IMR-90 (cell line): ENCODE results near the gene MTPN. TPM values are rescaled to one million over a fixed set of nuclear protein-coding genes. Genes with fewer than 3 reads are reported as not detected.

Experiments
- ATAC-seq: fragments of 200-7000 bp; cut with Tn5 transposase; 2 replicates; pipeline ENCODE4 v1.9.1; 2020; ENCODE audit warnings: low read depth, mild to moderate bottlenecking, moderate library complexity
- BruUV-seq: library from RNA; stranded (reverse); fragments of 400-500 nt; replicated peaks from 2 replicates; lab custom pipeline; 2021; lab: Mats Ljungman, UMichigan
- CTCF ChIA-PET: fragments of 300-600 bp; formaldehyde crosslinking; extraction: SDS; loops from one replicate; lab custom pipeline; 2021; ENCODE audit warnings: antibody characterized with exemption; lab: Yijun Ruan, JAX
- POLR2A ChIA-PET: fragments of 300-600 bp; sonication (Branson Sonifier 250); formaldehyde crosslinking; loops from one replicate; lab custom pipeline; 2022; ENCODE audit warnings: antibody characterized with exemption; ENCODE audit not compliant: unreplicated experiment; lab: Charles Lee
- DNase-seq: peaks from one replicate; pipeline ENCODE4 v3.0.0; 2013
- H2AFZ ChIP-seq: replicated peaks from 2 replicates; pipeline ENCODE3; 2013; ENCODE audit warnings: low read length, mild to moderate bottlenecking; ENCODE audit not compliant: poor library complexity
- H2AK5ac ChIP-seq: 2 replicates; pipeline ENCODE4 v1.6.1; 2013; ENCODE audit warnings: low read depth, low read length, inconsistent platforms
- H2AK9ac ChIP-seq: replicated peaks from 2 replicates; pipeline ENCODE3; 2013; ENCODE audit warnings: mild to moderate bottlenecking, low read depth, low read length, moderate library complexity; ENCODE audit not compliant: poor library complexity
- H2BK120ac ChIP-seq: 2 replicates; pipeline ENCODE4 v1.6.1; 2013; ENCODE audit warnings: low read depth, low read length, inconsistent platforms
- H2BK15ac ChIP-seq: 3 replicates; pipeline ENCODE4 v1.6.1; 2013; ENCODE audit warnings: low read depth, low read length, inconsistent platforms
- H2BK20ac ChIP-seq: 2 replicates; pipeline ENCODE4 v1.6.1; 2013; ENCODE audit warnings: low read depth, mild to moderate bottlenecking, inconsistent platforms, low read length, moderate library complexity
- H2BK5ac ChIP-seq: 2 replicates; pipeline ENCODE4 v1.6.1; 2013; ENCODE audit warnings: mild to moderate bottlenecking, low read depth, low read length, inconsistent platforms; ENCODE audit not compliant: poor library complexity, severe bottlenecking
- H3K14ac ChIP-seq: replicated peaks from 2 replicates; pipeline ENCODE4 v1.6.1; 2013; ENCODE audit warnings: low read depth, low read length, inconsistent platforms
- H3K18ac ChIP-seq: 2 replicates; pipeline ENCODE4 v1.6.1; 2013; ENCODE audit warnings: low read depth, low read length, control low read depth
- H3K23ac ChIP-seq: 2 replicates; pipeline ENCODE4 v1.6.1; 2013; ENCODE audit warnings: low read depth, low read length, inconsistent platforms
- H3K27ac ChIP-seq: 2 replicates; pipeline ENCODE4 v1.5.1; 2013; ENCODE audit warnings: mild to moderate bottlenecking, control low read depth, low read length; ENCODE audit not compliant: insufficient read depth
- H3K27me3 ChIP-seq: 2 replicates; pipeline ENCODE4 v1.6.1; 2013; ENCODE audit warnings: low read length; ENCODE audit not compliant: control insufficient read depth, insufficient read depth
- H3K36me3 ChIP-seq: 2 replicates; pipeline ENCODE4 v1.6.1; 2013; ENCODE audit warnings: low read length, mixed read lengths; ENCODE audit not compliant: control insufficient read depth, insufficient read depth
- H3K4ac ChIP-seq: 2 replicates; pipeline ENCODE4 v1.6.1; 2013; ENCODE audit warnings: low read depth, low read length, inconsistent platforms
- H3K4me1 ChIP-seq: 2 replicates; pipeline ENCODE4 v1.6.1; 2013; ENCODE audit warnings: low read length, mixed read lengths; ENCODE audit not compliant: control insufficient read depth, insufficient read depth
- H3K4me2 ChIP-seq: 2 replicates; pipeline ENCODE4 v1.6.1; 2013; ENCODE audit warnings: low read depth, mild to moderate bottlenecking, control low read depth, low read length, moderate library complexity
- H3K4me3 ChIP-seq: 2 replicates; pipeline ENCODE4 v1.5.1; 2013; ENCODE audit warnings: low read depth, mild to moderate bottlenecking, control low read depth, low read length, moderate library complexity; ENCODE audit not compliant: insufficient read depth
- H3K56ac ChIP-seq: 2 replicates; pipeline ENCODE4 v1.6.1; 2013; ENCODE audit warnings: low read length, inconsistent platforms; ENCODE audit not compliant: insufficient read depth; ENCODE audit errors: extremely low read depth
- H3K79me1 ChIP-seq, 2 experiments: 2 replicates each; pipeline ENCODE4 v1.6.1; 2013; ENCODE audit warnings: low read length in 2 of 2, inconsistent platforms in 1 of 2, low read depth in 1 of 2
- H3K9ac ChIP-seq: 2 replicates; pipeline ENCODE4 v1.6.1; 2013; ENCODE audit warnings: low read depth, low read length, control low read depth
- H3K9me1 ChIP-seq: 2 replicates; pipeline ENCODE4 v1.6.1; 2013; ENCODE audit warnings: low read length, inconsistent platforms; ENCODE audit not compliant: insufficient read depth
- H3K9me3 ChIP-seq: 2 replicates; pipeline ENCODE4 v1.6.1; 2013; ENCODE audit warnings: low read length; ENCODE audit not compliant: control insufficient read depth, insufficient read depth
- H4K20me1 ChIP-seq: 2 replicates; pipeline ENCODE4 v1.6.1; 2013; ENCODE audit warnings: low read length, inconsistent platforms; ENCODE audit not compliant: insufficient read depth
- H4K5ac ChIP-seq: 2 replicates; pipeline ENCODE4 v1.6.1; 2013; ENCODE audit warnings: mild to moderate bottlenecking, low read depth, low read length, control low read depth
- H4K8ac ChIP-seq, 2 experiments: 2 replicates each; pipeline ENCODE4 v1.6.1; 2013; ENCODE audit warnings: low read depth in 2 of 2, low read length in 2 of 2, control low read depth in 1 of 2, inconsistent platforms in 1 of 2
- H4K91ac ChIP-seq: 2 replicates; pipeline ENCODE4 v1.6.1; 2013; ENCODE audit warnings: low read depth, low read length, inconsistent platforms; ENCODE audit not compliant: insufficient read depth
- BHLHE40 ChIP-seq: fragments of 150-350 bp; IDR thresholded peaks from 2 replicates; pipeline ENCODE4 v1.6.1; 2016; ENCODE audit warnings: mild to moderate bottlenecking, low read depth, low read length
- CEBPB ChIP-seq: IDR thresholded peaks from 2 replicates; pipeline ENCODE4 v1.6.1; 2012; ENCODE audit warnings: low read depth, low read length, improper control_type of control experiment
- CHD1 ChIP-seq: IDR thresholded peaks from 2 replicates; pipeline ENCODE4 v1.6.1; 2012; ENCODE audit warnings: low read depth, low read length, improper control_type of control experiment
- CTCF ChIP-seq: conservative IDR thresholded peaks from 2 replicates; pipeline ENCODE4 v1.5.1; 2012; ENCODE audit warnings: mild to moderate bottlenecking, low read depth, low read length, improper control_type of control experiment
- FOS ChIP-seq: fragments of 150-350 bp; IDR thresholded peaks from 2 replicates; pipeline ENCODE4 v1.6.1; 2016; ENCODE audit warnings: low read depth, low read length
- MAFK ChIP-seq: IDR thresholded peaks from 2 replicates; pipeline ENCODE4 v1.6.1; 2012; ENCODE audit warnings: low read depth, low read length, improper control_type of control experiment
- MAZ ChIP-seq: IDR thresholded peaks from 2 replicates; pipeline ENCODE4 v1.6.1; 2012; ENCODE audit warnings: low read depth, mild to moderate bottlenecking, low read length, improper control_type of control experiment, moderate library complexity, borderline replicate concordance
- MXI1 ChIP-seq: IDR thresholded peaks from 2 replicates; pipeline ENCODE4 v1.6.1; 2012; ENCODE audit warnings: low read depth, mild to moderate bottlenecking, low read length, moderate library complexity, borderline replicate concordance
- NFE2L2 ChIP-seq: fragments of 150-350 bp; IDR thresholded peaks from 2 replicates; pipeline ENCODE4 v1.6.1; 2016; ENCODE audit warnings: low read depth, mild to moderate bottlenecking, low read length
- POLR2A ChIP-seq: IDR thresholded peaks from 2 replicates; pipeline ENCODE4 v1.6.1; 2012; ENCODE audit warnings: mild to moderate bottlenecking, low read depth, low read length
- RAD21 ChIP-seq: IDR thresholded peaks from 2 replicates; pipeline ENCODE4 v1.6.1; 2012; ENCODE audit warnings: low read length, improper control_type of control experiment
- RCOR1 ChIP-seq: IDR thresholded peaks from 2 replicates; pipeline ENCODE4 v1.6.1; 2012; ENCODE audit warnings: mild to moderate bottlenecking, low read length, improper control_type of control experiment; ENCODE audit not compliant: insufficient replicate concordance
- RFX5 ChIP-seq: IDR thresholded peaks from 2 replicates; pipeline ENCODE4 v1.8.0; 2012; ENCODE audit warnings: low read depth, mild to moderate bottlenecking, low read length, moderate library complexity
- SMC3 ChIP-seq: fragments of 150-350 bp; IDR thresholded peaks from 2 replicates; pipeline ENCODE4 v1.6.1; 2016; ENCODE audit warnings: low read depth, mild to moderate bottlenecking, antibody characterized with exemption, low read length, moderate library complexity
- WGBS, 2 experiments: methylation state at CpG; one replicate each; pipeline versions ENCODE4 v1.1.5 to v1.1.7; 2013; ENCODE audit warnings: missing lambda C conversion rate in 2 of 2; ENCODE audit not compliant: insufficient read length in 1 of 2; ENCODE audit errors: extremely low coverage in 2 of 2; 5-methylcytosine and 5-hydroxymethylcytosine counted together
- dilution Hi-C: fragments of 300-500 bp; cut with HindIII; formaldehyde crosslinking; loops from one replicate; pipeline ENCODE4 v1.14.3; 2018; ENCODE audit warnings: low sequenced_read_pairs; ENCODE audit not compliant: unreplicated experiment
- in situ Hi-C: fragments of 300-500 bp; cut with MboI; formaldehyde crosslinking; loops from 3 replicates; pipeline ENCODE4 v1.14.3; 2019; ENCODE audit warnings: low sequenced_read_pairs, inconsistent platforms, mixed read lengths
- intact Hi-C: fragments of 100-400 bp; cut with micrococcal nuclease; formaldehyde crosslinking; loops from 2 replicates; pipeline ENCODE4 v1.10.0; 2022
- polyA plus RNA-seq, 3 experiments: library from polyadenylated mRNA; depleted of rRNA; stranded (reverse); fragments of >200 nt; gene quantifications; 2 replicates each; pipeline ENCODE4 v1.2.3, GENCODE V29; 2012; ENCODE audit warnings: low replicate concordance in 1 of 3
- total RNA-seq: library from RNA; depleted of rRNA; stranded (reverse); fragments of >200 nt; gene quantifications from 2 replicates; pipeline ENCODE4 v1.2.3, GENCODE V29; 2012
- TF ChIP-seq, protein P1 (sequence below): fragments of 150-350 bp; IDR thresholded peaks from 2 replicates; pipeline ENCODE4 v1.6.1; 2017; ENCODE audit warnings: mild to moderate bottlenecking, antibody characterized with exemption, low read length, low read depth
- TF ChIP-seq, protein P2 (sequence below): fragments of 150-350 bp; IDR thresholded peaks from 2 replicates; pipeline ENCODE4 v1.6.1; 2016; ENCODE audit warnings: low read depth, mild to moderate bottlenecking, low read length, moderate library complexity, borderline replicate concordance

Gene MTPN
- total and polyA plus RNA-seq, 2 of the 4 experiments (the other 2 are of a cell fraction), result 58.8 to 94.4 TPM

DNA sequence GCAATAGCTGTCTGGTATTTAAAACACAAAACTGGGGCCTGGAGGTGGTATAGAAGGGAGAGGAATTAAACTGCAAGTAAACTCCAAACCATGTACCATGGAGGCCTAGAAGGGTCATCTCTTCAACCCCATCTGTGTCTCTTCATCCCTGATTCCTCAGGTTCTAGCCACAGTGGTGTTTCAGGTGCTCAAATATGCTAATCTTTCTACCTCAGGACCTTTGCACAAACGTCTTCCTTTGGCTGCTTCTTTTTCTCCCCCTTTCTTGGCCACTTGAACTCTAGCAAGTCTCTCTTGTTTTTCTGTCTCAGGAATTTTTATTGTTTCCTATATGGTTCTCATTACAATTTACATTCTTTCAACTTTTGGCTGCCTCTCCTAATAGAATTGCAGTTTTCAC lies 25.6 kb upstream of the MTPN start:
- H3K23ac ChIP-seq, result no peak overlapping the region
- H4K5ac ChIP-seq, result no peak overlapping the region
- H2BK15ac ChIP-seq, result no peak overlapping the region
- dilution Hi-C loops, result no loop called here
- peaks cover 3% of the 10 kb centered on the region; the same call in 1 of the 2 replicates for H3K9me3 ChIP-seq
- TF ChIP-seq CTCF, result no peak
- no peak for TF ChIP-seq POLR2A
- no peak for TF ChIP-seq MXI1
- no peak for TF ChIP-seq FOS
- no peak for TF ChIP-seq CEBPB
- TF ChIP-seq, protein P1, sequence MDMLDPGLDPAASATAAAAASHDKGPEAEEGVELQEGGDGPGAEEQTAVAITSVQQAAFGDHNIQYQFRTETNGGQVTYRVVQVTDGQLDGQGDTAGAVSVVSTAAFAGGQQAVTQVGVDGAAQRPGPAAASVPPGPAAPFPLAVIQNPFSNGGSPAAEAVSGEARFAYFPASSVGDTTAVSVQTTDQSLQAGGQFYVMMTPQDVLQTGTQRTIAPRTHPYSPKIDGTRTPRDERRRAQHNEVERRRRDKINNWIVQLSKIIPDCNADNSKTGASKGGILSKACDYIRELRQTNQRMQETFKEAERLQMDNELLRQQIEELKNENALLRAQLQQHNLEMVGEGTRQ, result no peak
- no peak for TF ChIP-seq CHD1
- no peak for TF ChIP-seq NFE2L2
- no peak for TF ChIP-seq RCOR1
- TF ChIP-seq RAD21, result no peak
- no peak for TF ChIP-seq MAZ
- no peak for TF ChIP-seq RFX5
- no peak for TF ChIP-seq BHLHE40
- TF ChIP-seq, protein P2, sequence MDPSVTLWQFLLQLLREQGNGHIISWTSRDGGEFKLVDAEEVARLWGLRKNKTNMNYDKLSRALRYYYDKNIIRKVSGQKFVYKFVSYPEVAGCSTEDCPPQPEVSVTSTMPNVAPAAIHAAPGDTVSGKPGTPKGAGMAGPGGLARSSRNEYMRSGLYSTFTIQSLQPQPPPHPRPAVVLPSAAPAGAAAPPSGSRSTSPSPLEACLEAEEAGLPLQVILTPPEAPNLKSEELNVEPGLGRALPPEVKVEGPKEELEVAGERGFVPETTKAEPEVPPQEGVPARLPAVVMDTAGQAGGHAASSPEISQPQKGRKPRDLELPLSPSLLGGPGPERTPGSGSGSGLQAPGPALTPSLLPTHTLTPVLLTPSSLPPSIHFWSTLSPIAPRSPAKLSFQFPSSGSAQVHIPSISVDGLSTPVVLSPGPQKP, result no peak
- no peak for TF ChIP-seq MAFK
- no peak for TF ChIP-seq SMC3
- no peak overlapping the region for H2AK5ac ChIP-seq
- no peak overlapping the region for H3K14ac ChIP-seq
- H4K20me1 ChIP-seq, result no peaks in the 10 kb centered on the region
- H2BK120ac ChIP-seq, result no peak overlapping the region
- no peak overlapping the region for H2BK5ac ChIP-seq
- no peak overlapping the region for H2AK9ac ChIP-seq
- no peak overlapping the region for H2BK20ac ChIP-seq
- no peaks in the 10 kb centered on the region for H3K27me3 ChIP-seq
- no peak for DNase-seq
- WGBS, 2 experiments, result 0% methylated on average over 1 of the region's 1 CpG; no CpG with 5 or more reads in 1 of the 2 experiments
- H2AFZ ChIP-seq, result no peak overlapping the region
- H4K8ac ChIP-seq, result no peak overlapping the region
- H3K9me1 ChIP-seq, result no peaks in the 10 kb centered on the region
- no peak overlapping the region for H4K91ac ChIP-seq
- H3K4me2 ChIP-seq, result no peak overlapping the region
- H3K79me1 ChIP-seq, result no peaks in the 10 kb centered on the region
- H3K9ac ChIP-seq, result no peak overlapping the region
- no TSS peak for BruUV-seq
- ATAC-seq, result no peak
- in situ Hi-C loops, result loop anchor here (25.0 kb wide), 1 partner anchor 741 kb away; no protein-coding TSS in a partner anchor
- ChIA-PET POLR2A (no interaction called here), CTCF (interaction anchor here (0.6 kb wide), 1 partner anchor 13 kb away, joined by 3 read pairs; no protein-coding TSS in a partner anchor)
- no peak overlapping the region for H3K56ac ChIP-seq
- no peak overlapping the region for H3K18ac ChIP-seq
- no peak overlapping the region for H3K4me3 ChIP-seq
- no peak overlapping the region for H3K27ac ChIP-seq
- no peak overlapping the region for H3K4ac ChIP-seq
- no peaks in the 10 kb centered on the region for H3K4me1 ChIP-seq
- no peaks in the 10 kb centered on the region for H3K36me3 ChIP-seq
- intact Hi-C loops, result no loop called here
